Stimulated activated CD8-positive, alpha-beta memory T cell treated with anti-CD3 and anti-CD28 coated beads, Interleukin-12 subunit alpha, Interleukin-12 subunit beta, amount 100 ng/mL, for 24 hours (primary cell): ENCODE data around the gene TREML4.
"Not testable (repeated sequence)": the region's sequence is repeated elsewhere in the genome, so short reads cannot be mapped to it uniquely, and the experiment has no call there.

Source experiments
- DNase-seq: peaks from one replicate; pipeline ENCODE4 v3.0.0-alpha.2; 2020; ENCODE audit errors: extremely low read depth

TREML4 gene

DNA sequence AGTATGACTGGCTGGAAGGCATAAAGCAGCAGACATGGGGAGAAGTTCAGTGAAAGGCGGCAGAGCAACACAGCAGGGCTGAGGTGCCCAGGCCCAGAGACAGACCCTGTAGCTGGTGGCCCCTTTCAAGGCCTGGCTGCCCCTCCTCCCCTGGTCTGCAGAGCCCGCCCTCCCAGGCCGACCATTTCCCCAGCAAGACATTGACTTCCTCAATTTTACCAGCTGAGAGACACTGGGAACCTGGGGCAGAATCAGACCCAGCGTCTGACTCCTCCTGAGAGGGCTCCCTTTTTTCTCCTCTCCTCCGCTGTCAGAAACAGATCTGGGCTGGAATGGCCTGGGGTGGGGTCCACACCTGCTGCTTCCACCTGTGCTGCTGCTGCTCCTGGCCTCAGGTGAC is at the start of gene TREML4:
Gene TREML4 (plus strand): TSS at position 254 of the 400 bp plus-strand sequence. CDS start 79 bp downstream, at position 333.
- no peak for DNase-seq

DNA sequence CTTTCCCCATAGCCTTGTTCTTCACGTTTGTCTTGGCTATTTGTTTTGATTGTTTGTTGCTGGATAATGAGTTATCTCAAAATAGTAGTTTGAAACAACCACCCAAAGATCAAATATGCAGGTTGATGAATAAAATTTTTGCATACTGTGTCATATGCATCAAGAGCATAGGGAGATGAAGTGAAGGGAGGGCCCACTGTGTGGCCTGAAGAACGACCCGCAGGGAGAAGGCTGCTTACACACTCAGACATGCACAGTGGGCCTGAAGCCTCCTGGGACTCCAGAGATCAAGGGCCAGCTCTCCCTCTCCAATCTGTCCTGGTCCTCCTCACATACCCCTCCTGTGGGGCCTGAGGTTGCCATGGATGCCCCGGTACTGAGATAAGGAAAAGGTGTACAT is 49.0 kb upstream of the TREML4 start:
- no peak for DNase-seq

GRCh38 chr6:41181566-41181965 is 46.6 kb upstream of the TREML4 start:
- DNase-seq: no peak

GRCh38 chr6:41182069-41183034 is 45.8 kb upstream of the TREML4 start:
- no peak for DNase-seq

DNA sequence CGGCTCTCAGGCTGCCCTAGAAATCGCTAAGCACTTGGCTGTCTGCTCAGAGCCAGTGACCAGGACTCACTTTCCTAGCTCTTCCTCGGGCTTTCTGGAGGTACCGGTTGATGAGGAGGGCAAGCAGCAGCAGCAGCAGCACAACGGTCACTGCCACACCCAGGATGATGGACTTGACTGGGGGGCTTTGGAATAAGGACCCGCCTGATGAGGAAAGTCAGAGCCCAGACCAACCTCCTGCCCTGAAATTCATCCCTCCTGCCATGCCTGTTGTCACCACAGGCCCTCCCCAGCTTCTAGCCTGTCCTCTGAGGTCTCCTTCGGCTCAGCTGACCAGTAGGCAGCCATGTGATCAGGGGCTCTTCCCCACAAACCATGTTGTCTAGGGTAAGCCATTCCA is 43.4 kb upstream of the TREML4 start:
- DNase-seq: no peak

- no peak for DNase-seq
Observed at GRCh38 chr6:41186031-41186562, 42.1 kb upstream of the TREML4 start.

GRCh38 chr6:41187924-41188886 is 39.9 kb upstream of the TREML4 start:
- DNase-seq: no peak

DNA sequence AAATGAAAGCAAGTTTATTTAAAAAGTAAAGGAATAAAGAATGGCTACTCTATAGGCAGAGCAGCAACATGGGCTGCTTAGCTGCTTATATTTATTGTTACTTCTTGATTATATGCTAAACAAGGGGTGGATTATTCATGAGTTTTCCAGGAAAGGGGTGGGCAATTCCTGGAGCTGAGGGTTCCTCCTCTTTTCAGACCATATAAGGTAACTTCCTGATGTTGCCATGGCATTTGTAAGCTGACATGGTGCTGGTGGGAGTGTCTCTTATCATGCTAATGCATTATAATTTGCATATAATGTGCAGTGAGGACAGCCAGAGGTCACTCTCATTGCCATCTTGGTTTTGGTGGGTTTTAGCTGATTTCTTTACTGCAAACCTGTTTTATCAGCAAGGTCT is 39.1 kb upstream of the TREML4 start:
- DNase-seq: not testable (repeated sequence)

GRCh38 chr6:41189967-41190366 is 38.2 kb upstream of the TREML4 start:
- no peak for DNase-seq

- DNase-seq: no peak
Observed at GRCh38 chr6:41190791-41191190, 37.4 kb upstream of the TREML4 start.

GRCh38 chr6:41191569-41191968 is 36.6 kb upstream of the TREML4 start:
- no peak for DNase-seq

DNA sequence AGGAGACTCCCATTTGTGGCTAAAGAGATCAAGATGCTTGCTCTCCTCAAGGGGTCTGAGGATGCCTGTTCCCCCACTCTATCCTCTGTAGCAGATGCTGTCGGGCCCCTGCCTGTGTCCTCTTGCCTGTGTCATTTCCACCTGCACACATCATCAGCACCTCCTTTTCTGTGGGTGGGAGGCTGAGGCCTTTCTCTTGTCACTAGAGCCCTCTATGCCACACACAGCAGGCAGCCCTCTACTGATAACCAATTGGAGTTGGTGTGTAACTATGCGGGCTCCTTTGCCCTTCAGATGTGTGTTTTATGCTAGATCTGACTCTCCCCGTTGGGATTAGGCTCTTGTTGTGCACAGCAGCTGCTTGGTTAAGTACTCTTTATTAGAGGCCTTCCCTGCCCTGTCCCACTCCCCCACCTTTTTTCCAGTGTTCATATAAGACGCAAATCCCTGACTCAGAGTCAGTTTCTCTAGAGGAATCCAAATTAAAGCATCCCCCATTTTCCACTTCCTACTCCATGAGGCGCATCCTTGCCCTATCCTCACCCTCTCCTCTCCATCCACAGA is 34.9 kb upstream of the TREML4 start:
- no peak for DNase-seq

DNA sequence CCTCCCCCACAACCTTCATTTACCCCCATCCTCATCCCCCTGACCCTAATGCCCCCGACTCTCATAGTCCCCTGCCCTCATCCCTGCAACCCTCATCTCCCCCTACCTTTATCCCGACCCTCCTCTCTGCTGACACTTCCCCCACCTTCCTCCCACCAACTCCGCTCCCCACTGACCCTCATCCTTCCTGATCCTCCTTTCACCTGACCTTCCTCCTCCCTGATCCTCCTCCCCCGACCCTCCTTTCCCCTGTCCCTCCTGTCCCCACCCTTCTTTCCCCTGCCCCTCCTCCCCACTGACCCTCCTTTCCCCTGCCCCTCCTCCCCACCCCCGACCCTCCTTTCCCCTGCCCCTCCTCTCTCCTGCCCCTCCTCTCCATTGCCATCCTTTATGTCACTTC is 34.3 kb upstream of the TREML4 start:
- DNase-seq: no peak

GRCh38 chr6:41194386-41194785 is 33.8 kb upstream of the TREML4 start:
- DNase-seq: no peak

DNA sequence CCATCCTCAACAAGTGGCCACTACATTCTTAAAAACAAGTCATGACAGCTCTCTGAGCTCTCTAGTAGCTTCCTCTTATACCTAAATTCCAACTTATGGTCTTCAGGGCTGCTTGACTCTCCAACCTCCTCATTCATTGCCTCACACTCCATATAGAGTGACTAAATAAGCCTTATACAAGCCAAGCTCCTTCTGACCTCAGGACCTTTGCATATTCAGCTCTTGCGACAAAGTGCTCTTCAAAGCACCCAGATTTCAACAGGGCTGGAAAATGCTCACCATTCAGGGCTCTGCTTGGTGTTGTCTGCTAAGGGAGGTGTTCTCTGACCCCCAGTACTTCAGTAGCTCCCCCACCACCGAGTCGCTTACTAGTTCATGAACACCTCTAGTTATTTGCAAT is 30.9 kb upstream of the TREML4 start:
- no peak for DNase-seq

GRCh38 chr6:41199552-41200246 is 28.4 kb upstream of the TREML4 start:
- DNase-seq: no peak

DNA sequence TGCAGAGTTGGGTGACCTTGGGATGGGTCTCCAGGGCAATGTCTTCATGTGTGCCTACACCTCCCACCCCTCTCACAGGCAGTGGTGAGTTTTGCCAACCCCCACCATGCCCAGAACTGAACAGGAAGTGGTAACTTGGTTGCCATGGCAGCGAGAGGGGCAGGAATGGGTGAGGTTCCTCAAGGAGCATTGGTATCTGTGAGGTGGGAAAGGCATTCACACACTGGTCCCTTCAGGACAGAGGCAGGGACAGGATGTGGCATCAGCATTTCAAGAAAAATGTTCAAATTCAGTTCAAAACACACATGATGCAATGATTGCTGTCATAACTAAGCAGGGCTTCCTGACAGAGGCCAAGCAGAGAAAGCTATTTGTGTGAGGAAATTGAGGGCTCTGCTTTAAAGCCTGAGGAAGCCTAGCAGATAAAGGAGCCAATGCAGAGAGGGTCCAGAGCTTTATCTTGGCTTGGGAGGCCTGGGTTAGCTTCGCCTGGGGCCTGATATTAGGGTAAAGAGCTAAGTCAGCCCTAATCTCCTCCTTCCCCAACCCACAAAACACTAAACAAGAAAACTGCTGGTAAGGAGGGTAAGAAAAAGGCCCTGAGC is 27.8 kb upstream of the TREML4 start:
- no peak for DNase-seq

GRCh38 chr6:41200901-41201763 is 27.0 kb upstream of the TREML4 start, which contains the start of gene TREML2:
Gene TREML2, minus strand, starts transcription at chr6:41201149. Its CDS starts 141 bp downstream, at chr6:41201008.
- no peak for DNase-seq

DNA sequence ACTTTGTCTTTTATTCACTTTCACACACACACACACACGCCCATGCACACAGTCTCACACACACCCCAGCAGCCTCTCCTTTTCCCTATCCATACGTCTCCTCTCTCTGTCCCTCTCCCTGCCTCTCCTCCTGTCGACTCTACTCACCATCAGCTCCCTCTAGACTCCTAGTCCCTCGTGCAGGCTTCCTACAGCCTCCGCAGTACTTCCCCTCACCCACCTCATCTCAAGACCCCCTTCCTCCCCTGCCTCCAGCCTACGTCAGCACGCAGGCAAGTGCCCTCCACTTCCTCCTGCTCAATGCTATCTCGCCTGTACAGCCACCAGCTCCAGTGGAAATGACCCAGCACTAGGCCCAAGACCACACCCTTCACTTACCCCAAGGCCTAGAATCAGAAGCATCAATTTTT is 26.4 kb upstream of the TREML4 start:
- DNase-seq: no peak

- DNase-seq: no peak
Observed at GRCh38 chr6:41204156-41204555, 24.0 kb upstream of the TREML4 start.
